DOHH2 (cell line): ENCODE results near the gene RECQL5.

ENCODE experiments used
- H3F3A ChIP-seq: fragments of 200-600 bp; sonication (generic), shearing (Covaris generic); 2 replicates; pipeline ENCODE4 v1.6.0; 2016; ENCODE audit warnings: antibody characterized with exemption, mild to moderate bottlenecking; ENCODE audit not compliant: control insufficient read depth, insufficient read depth
- H3K27ac ChIP-seq: fragments of 200-600 bp; sonication (generic); 2 replicates; pipeline ENCODE4 v1.5.1; 2014; ENCODE audit warnings: low read depth, mild to moderate bottlenecking, low read length, moderate library complexity
- H3K27me3 ChIP-seq: fragments of 200-600 bp; sonication (generic); 2 replicates; pipeline ENCODE4 v1.6.1; 2014; ENCODE audit warnings: mild to moderate bottlenecking, low read length, mixed read lengths; ENCODE audit not compliant: control insufficient read depth
- H3K36me3 ChIP-seq: fragments of 200-600 bp; sonication (generic); 2 replicates; pipeline ENCODE4 v1.6.1; 2014; ENCODE audit warnings: mild to moderate bottlenecking, low read length, moderate library complexity, mixed read lengths; ENCODE audit not compliant: control insufficient read depth
- H3K4me1 ChIP-seq: fragments of 200-600 bp; sonication (generic); 2 replicates; pipeline ENCODE4 v1.6.1; 2014; ENCODE audit warnings: mild to moderate bottlenecking, low read length, mixed read lengths; ENCODE audit not compliant: control insufficient read depth
- H3K4me2 ChIP-seq: fragments of 200-600 bp; sonication (generic); 2 replicates; pipeline ENCODE4 v1.6.0; 2014; ENCODE audit warnings: mild to moderate bottlenecking, low read length, moderate library complexity
- H3K4me3 ChIP-seq: fragments of 200-600 bp; sonication (generic); 2 replicates; pipeline ENCODE4 v1.5.1; 2014; ENCODE audit warnings: mild to moderate bottlenecking, low read length, mixed read lengths
- H3K79me2 ChIP-seq: fragments of 200-600 bp; sonication (generic); 2 replicates; pipeline ENCODE4 v1.6.1; 2014; ENCODE audit warnings: mild to moderate bottlenecking, low read length, mixed read lengths; ENCODE audit not compliant: control insufficient read depth
- H3K9me2 ChIP-seq: fragments of 200-600 bp; sonication (generic); replicated peaks from 2 replicates; pipeline ENCODE4 v1.6.1; 2014; ENCODE audit warnings: mild to moderate bottlenecking, low read length, mixed read lengths; ENCODE audit not compliant: control insufficient read depth
- H3K9me3 ChIP-seq: fragments of 200-600 bp; sonication (generic); 2 replicates; pipeline ENCODE4 v1.6.1; 2014; ENCODE audit warnings: antibody characterized with exemption, low read length, mixed read lengths; ENCODE audit not compliant: control insufficient read depth, insufficient read depth
- H4K20me1 ChIP-seq: fragments of 200-600 bp; sonication (generic); 2 replicates; pipeline ENCODE4 v1.6.0; 2014; ENCODE audit warnings: low read depth, mild to moderate bottlenecking, antibody characterized with exemption, low read length, moderate library complexity; ENCODE audit not compliant: control insufficient read depth, insufficient read depth
- CTCF ChIP-seq: fragments of 200-600 bp; sonication (generic); IDR thresholded peaks from one replicate; pipeline ENCODE4 v1.5.1; 2014; ENCODE audit warnings: antibody characterized with exemption, mild to moderate bottlenecking, low read depth, low read length; ENCODE audit not compliant: poor library complexity, severe bottlenecking
- EZH2phosphoT487 ChIP-seq: fragments of 200-600 bp; sonication (generic); IDR thresholded peaks from 2 replicates; pipeline ENCODE4 v1.6.1; 2017; ENCODE audit warnings: borderline replicate concordance, mild to moderate bottlenecking, antibody characterized with exemption, low read length, moderate library complexity, mixed read lengths

The RECQL5 gene

GRCh38 chr17:75679706-75680211 is 12.8 kb upstream of the RECQL5 start:
- no peaks in the 10 kb centered on the region for H3K9me3 ChIP-seq
- H4K20me1 ChIP-seq = peaks cover 3% of the 10 kb centered on the region; the same call in 1 of the 2 replicates
- H3K27ac ChIP-seq = no peak overlapping the region
- no peaks in the 10 kb centered on the region for H3K27me3 ChIP-seq
- peaks cover 6% of the 10 kb centered on the region for H3F3A ChIP-seq
- peaks cover 91% of the 10 kb centered on the region for H3K79me2 ChIP-seq
- H3K36me3 ChIP-seq = peaks cover 75% of the 10 kb centered on the region
- no peak overlapping the region for H3K4me3 ChIP-seq
- no peak overlapping the region for H3K4me2 ChIP-seq
- no peaks in the 10 kb centered on the region for H3K9me2 ChIP-seq
- TF ChIP-seq CTCF = no peak
- peaks cover 20% of the 10 kb centered on the region for H3K4me1 ChIP-seq

- no peak overlapping the region for H3K4me3 ChIP-seq
- no peak overlapping the region for H3K4me2 ChIP-seq
- H3K4me1 ChIP-seq = peaks cover 7% of the 10 kb centered on the region
- H3K9me2 ChIP-seq = no peaks in the 10 kb centered on the region
- H3F3A ChIP-seq = peaks cover 26% of the 10 kb centered on the region
- TF ChIP-seq CTCF (no peak), EZH2phosphoT487 (no peak)
- peaks cover 3% of the 10 kb centered on the region; the same call in 1 of the 2 replicates for H4K20me1 ChIP-seq
- peaks cover 89% of the 10 kb centered on the region for H3K79me2 ChIP-seq
- H3K27ac ChIP-seq = no peak overlapping the region
- H3K36me3 ChIP-seq = peaks cover 86% of the 10 kb centered on the region
- H3K27me3 ChIP-seq = no peaks in the 10 kb centered on the region
- no peaks in the 10 kb centered on the region for H3K9me3 ChIP-seq
Observed at GRCh38 chr17:75676461-75676860, 9.5 kb upstream of the RECQL5 start.

- Histone ChIP-seq H3K79me2 (peaks cover 92% of the 10 kb centered on the region), H3K4me1 (peaks cover 15% of the 10 kb centered on the region), H3K27me3 (no peaks in the 10 kb centered on the region), H3K9me2 (no peaks in the 10 kb centered on the region), H3K36me3 (peaks cover 88% of the 10 kb centered on the region), H3F3A (peaks cover 30% of the 10 kb centered on the region), H3K4me2 (no peak overlapping the region), H3K4me3 (no peak overlapping the region), H3K9me3 (no peaks in the 10 kb centered on the region), H4K20me1 (peaks cover 1% of the 10 kb centered on the region; the same call in 1 of the 2 replicates), H3K27ac (no peak overlapping the region)
- TF ChIP-seq EZH2phosphoT487 = no peak
- TF ChIP-seq CTCF = no peak
Observed at GRCh38 chr17:75673487-75673886, 6.5 kb upstream of the RECQL5 start.

GRCh38 chr17:75672011-75672410 is 5.1 kb upstream of the RECQL5 start:
- Histone ChIP-seq H3K79me2 (peaks cover 92% of the 10 kb centered on the region), H3K4me1 (peaks cover 21% of the 10 kb centered on the region), H3K9me3 (no peaks in the 10 kb centered on the region), H3K9me2 (no peaks in the 10 kb centered on the region), H3K27me3 (no peaks in the 10 kb centered on the region), H3K4me2 (no peak overlapping the region), H3F3A (peaks cover 30% of the 10 kb centered on the region), H3K27ac (no peak overlapping the region), H3K4me3 (no peak overlapping the region), H4K20me1 (no peaks in the 10 kb centered on the region), H3K36me3 (peaks cover 87% of the 10 kb centered on the region)
- TF ChIP-seq CTCF = no peak
- TF ChIP-seq EZH2phosphoT487 = no peak
